A673 (cell line): ENCODE data around the gene PNKD.

Experiments used
- CTCF ChIP-seq: fragments of 300-800, 200-600 bp; sonication (generic); conservative IDR thresholded peaks from 2 replicates; pipeline ENCODE4 v1.5.1; 2017; ENCODE audit warnings: low read depth, mild to moderate bottlenecking, antibody characterized with exemption, low read length, moderate library complexity, mixed read lengths
- EZH2 ChIP-seq: fragments of 200-600 bp; sonication (generic); IDR thresholded peaks from 2 replicates; pipeline ENCODE4 v1.6.1; 2017; ENCODE audit warnings: borderline replicate concordance, low read depth, mild to moderate bottlenecking, mixed read lengths, antibody characterized with exemption, low read length; ENCODE audit not compliant: poor library complexity, severe bottlenecking

- TF ChIP-seq CTCF, result no peak
- no peak for TF ChIP-seq EZH2
Measured at GRCh38 chr2:218266316-218266979, 3.9 kb upstream of the PNKD start.
